ENCODE data around the gene CAPN12.

- TF ChIP-seq MAFK (IDR thresholded peaks at IDR 0.05; ENCODE audit: low read depth, low read length) (no peak), CTCF (conservative IDR thresholded peaks at IDR 0.05; ENCODE audit: low read depth, low read length) (no peak), POLR2A (IDR thresholded peaks at IDR 0.05; ENCODE audit: low read depth, low read length) (no peak), USF2 (IDR thresholded peaks at IDR 0.05; ENCODE audit: low read depth, low read length) (no peak), MXI1 (IDR thresholded peaks at IDR 0.05; ENCODE audit: borderline replicate concordance, low read depth, low read length) (no peak), MAZ (IDR thresholded peaks at IDR 0.05; ENCODE audit: borderline replicate concordance, low read depth, low read length) (no peak), ELK1 (IDR thresholded peaks at IDR 0.05; ENCODE audit: borderline replicate concordance, low read depth, low read length) (no peak)
Measured at GRCh38 chr19:38728752-38729541, 15.3 kb downstream of the CAPN12 start.

Measured in IMR-90 (cell line).